ENCODE measurements around the gene ESR2. TPM values are rescaled to one million over a fixed set of nuclear protein-coding genes. Genes with fewer than 3 reads are reported as not detected.
A peak's percentile ranks its signal among the peaks of the same experiment; 100 is the strongest.
"Not testable (repeated sequence)": the region's sequence is repeated elsewhere in the genome, so short reads cannot be mapped to it uniquely, and the experiment has no call there.

Gene ESR2
- total RNA-seq = 0.76 TPM

DNA sequence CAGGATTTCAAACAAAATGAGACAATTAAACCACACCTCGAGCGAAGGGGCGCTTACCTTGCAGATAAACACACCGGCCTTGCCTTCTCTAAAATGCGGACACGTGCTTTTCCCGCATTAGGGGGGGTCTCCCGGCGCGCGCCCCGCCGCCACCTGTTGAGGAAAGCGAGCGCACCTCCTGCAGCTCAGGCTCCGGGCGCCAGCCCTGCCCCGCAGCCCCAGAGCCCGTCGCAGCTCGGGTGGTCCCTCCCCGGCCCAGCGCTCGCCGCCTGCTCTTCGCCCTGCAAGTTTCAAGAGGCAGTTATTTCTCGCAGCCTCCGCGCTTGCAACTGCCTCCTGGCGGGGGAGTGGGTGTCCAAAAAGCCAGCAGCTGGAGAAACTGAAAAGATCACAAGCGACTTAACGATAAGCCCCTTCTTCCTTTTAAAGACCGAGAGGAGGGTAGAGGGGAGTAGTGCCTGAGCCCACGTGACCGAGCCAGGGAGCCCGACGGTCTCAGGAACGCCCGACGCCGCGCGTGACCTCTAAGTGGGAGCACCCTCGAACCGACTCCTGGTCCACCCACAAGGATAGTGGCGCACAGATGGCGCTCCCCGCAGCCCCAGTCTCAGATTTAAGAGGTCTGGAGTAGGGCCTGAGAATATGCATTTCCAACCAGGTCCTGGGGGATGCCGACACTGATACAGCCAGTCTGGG is at the start of gene ESR2:
Gene ESR2 (minus strand): TSS at position 396 of the 696 bp plus-strand sequence. CDS start 11,386 bp downstream, outside the sequence.
- intact Hi-C loops (cut with DNase I) = no loop called here
- DNase-seq (ENCODE audit: low spot score) = no peak

DNA sequence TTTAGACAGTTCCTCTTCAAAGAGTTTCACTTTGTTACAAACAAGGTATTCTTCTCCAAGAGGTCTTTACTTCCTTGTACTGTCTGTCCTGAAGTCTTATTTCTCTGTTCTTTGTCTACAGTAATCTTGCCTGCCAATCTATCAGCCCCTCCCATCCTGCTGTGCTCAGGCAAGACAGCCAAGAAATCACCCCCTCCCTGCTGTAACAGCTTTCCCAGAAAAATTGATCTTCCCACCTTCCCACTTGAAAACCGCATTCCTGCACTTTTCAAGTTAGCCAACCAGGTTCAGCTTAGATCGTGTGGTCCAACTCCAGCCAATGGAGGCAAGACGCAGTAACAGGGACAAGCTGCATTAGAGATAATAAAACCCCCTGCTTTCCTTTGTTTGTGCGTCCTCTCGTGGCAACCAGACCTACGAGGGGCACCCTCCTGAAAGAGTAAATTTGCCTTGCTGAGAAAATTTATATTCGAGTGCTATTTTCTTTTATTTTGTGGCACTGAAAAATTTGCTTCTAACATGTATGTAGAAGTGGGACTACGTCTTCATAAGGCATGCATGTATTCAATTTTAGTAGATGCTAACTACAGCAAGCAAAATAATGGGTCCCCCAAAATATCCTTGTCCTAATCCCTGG is 46.5 kb upstream of the ESR2 start:
- DNase-seq (ENCODE audit: low spot score) (no peak), ATAC-seq (no peak)
- intact Hi-C loops (cut with DNase I) = no loop called here

More for the DNA sequence above, at the start of gene ESR2:
- peak; percentile 66 for ATAC-seq

DNA sequence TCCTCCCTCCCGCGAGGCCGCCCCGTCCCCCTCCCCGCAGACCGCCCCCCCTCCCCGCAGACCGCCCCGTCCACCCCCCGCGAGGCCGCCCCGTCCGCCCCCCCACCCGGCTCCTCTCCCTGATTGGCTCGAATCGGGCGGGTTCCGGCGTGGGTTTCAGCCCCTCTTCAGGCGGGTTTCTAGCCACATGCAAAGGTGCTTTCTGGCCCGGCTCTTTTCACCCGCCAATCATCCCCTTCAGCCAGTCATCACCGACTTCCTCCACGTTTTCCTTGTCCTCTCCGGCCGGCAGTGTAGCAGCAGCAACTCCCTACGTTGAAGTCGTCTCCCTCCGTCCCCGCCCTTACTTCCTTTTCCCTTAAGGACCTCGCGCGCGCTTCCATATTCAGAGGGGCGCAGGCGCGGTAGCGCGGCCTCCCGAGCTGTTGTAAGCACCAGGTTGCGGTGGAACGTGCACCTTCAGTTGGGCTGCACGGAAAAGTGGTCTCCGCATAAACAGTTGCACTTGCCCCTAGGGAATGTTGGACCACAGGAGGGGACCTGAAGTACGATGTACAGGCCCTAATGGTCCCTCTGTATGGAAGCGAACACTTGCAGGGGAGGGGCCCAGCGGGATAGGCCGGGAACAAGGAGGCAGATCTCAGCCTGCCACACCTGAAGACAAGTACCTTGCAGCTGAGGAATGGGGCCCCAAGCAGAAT is 44.6 kb upstream of the ESR2 start:
- DNase-seq (ENCODE audit: low spot score) = peak; percentile 93
- intact Hi-C loops (cut with DNase I) = no loop called here

DNA sequence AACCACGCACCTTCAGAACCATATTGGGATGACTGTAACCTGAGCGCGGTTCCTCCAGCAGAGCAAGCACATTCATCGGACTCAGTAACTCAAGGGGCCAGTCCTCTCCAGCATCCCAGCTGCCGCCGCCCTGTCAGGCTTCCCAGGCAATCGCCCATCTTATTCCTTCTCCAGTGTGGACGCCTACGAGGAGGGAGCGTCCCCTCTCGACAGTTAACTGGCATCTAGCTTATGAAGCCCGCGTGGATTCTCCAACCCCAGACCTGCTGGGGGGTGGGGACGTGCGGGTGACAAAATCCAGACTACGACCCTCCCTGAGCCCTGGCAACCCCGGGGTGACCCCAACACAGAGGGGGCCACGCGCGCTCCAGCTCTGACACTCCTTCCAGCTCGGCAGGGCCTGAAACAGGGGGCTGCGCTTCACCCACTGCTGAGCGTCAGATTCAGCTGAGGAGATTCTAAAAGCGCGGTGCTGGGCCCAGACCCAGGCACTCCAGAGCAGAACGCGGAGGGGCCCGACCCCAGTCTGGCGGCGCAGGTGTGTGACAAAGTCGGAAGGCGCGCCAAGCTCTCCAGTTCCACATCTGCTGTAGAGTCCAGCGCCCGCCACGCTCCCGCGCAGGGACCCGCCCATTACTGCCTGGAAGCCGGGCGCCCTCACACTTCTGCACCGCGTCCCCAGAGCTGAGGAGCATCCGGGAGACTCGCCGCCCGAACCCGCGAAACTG is 43.9 kb upstream of the ESR2 start:
- intact Hi-C loops (cut with DNase I) = no loop called here
- ATAC-seq = peak; percentile 75
- DNase-seq (ENCODE audit: low spot score) = peak; percentile 70

More for the DNA sequence above, 44.6 kb upstream of the ESR2 start:
- peak; percentile 97 for ATAC-seq

DNA sequence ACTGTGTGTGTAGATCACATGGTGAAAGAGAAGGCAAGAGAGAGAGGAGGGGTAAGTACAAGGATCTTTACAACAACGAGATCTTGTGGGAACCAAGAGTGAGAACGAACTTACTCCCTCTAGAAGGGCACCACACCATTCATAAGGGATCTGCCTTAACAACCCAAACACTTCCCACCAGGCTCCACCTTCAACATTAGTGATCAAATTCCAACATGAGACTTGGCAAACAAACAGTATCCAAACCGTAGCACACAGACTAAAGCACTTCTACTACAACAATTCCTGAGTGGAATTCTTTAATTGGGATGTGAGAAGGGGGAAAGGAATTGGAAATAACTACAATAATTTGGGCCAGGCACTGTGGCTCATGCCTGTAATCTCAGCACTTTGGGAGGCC is 35.0 kb upstream of the ESR2 start:
- ATAC-seq (no peak), DNase-seq (ENCODE audit: low spot score) (no peak)
- intact Hi-C loops (cut with DNase I) = no loop called here

DNA sequence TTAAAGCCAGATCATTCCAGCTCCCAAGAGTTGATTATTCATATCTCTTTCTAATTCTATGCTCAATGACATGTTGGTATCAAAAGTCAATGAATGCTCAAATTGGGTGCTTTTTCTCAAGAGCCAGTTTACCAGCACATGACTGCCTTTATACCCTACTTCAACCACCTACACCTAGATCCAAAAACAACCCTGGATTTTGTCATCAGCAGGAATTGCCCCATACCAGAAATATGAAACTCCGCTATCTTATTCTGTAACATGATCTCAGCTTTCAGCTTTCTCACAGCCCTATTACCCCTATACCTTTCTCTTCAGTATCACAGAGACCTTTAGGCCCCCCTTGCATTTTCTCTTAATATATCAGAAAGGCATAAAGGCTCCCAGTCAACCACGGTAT is 32.3 kb upstream of the ESR2 start:
- DNase-seq (ENCODE audit: low spot score) = no peak
- ATAC-seq = no peak
- intact Hi-C loops (cut with DNase I) = no loop called here

DNA sequence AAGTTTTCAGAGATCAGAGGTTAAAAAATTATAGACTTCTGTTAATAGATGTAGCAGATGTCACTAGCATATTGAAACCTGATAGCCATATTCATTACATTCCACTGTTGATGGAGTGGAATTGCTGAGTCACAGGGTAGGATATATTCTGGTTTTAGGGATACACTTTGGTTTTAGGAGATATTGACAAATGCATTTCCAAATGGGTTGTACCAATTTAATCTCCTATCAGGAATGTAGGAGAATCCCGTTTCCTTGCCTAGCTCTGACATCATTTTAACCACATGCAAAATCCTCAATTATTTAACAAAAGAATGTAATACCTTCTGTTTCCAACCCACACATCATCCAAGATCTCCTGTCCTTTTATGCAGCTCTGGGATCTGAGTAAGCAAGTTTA is 30.7 kb upstream of the ESR2 start:
- DNase-seq (ENCODE audit: low spot score) (no peak), ATAC-seq (no peak)
- intact Hi-C loops (cut with DNase I) = no loop called here

DNA sequence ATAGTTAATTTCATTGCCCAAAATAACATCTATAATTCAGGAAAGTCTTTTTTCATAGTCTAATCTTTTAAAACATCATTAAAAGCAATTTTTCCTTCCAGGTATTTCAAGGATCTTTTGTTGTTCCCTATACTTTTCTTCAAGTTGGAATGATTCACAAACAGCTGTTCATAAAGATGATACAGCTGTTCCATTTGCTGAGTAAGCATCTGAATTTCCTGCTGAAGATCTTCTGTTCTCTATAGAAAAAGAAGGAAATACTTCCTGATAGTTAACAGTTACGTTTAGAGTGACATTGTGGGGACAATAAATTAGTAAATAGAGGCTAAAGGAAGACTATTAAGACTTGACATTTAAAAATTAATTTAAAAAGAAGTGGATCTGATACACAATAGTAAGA is 30.3 kb upstream of the ESR2 start:
- intact Hi-C loops (cut with DNase I) = no loop called here
- no peak for DNase-seq (ENCODE audit: low spot score)
- no peak for ATAC-seq

DNA sequence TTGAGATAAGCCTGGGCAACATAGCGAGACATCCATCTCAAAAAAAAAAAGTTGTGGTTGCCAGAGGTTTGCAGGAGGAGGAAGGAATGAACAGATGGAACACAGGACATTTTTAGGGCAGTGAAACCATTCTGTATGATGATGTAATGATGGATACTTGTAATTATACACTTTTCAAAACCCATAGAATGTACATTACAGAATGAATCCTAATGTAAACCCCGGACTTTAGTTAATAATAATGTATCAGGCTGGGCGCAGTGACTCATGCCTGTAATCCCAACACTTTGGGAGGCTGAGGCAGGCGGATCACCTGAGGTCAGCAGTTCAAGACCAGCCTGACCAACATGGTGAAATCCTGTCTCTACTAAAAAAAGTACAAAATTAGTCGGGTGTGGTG is 26.2 kb upstream of the ESR2 start:
- intact Hi-C loops (cut with DNase I); ATAC-seq; DNase-seq (ENCODE audit: low spot score): not testable (repeated sequence)

DNA sequence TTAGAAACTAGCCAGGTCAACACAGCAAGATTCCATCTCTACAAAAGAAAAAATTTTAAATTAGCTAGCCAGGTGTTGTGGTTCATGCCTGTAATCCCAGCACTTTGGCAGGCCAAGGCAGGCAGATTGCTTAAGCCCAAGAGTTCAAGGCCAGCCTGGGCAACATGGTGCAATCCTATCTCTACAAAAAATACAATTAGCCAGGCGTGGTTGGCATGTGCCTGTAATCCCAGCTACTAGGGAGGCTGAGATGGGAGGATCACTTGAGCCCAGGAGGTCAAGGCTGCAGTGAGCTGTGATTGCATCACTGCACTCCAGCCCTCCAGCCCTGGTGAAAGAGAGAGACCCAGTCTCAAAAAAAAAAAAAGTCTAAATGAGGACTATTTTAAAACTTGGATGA is 24.5 kb upstream of the ESR2 start:
- intact Hi-C loops (cut with DNase I); DNase-seq (ENCODE audit: low spot score); ATAC-seq: not testable (repeated sequence)

DNA sequence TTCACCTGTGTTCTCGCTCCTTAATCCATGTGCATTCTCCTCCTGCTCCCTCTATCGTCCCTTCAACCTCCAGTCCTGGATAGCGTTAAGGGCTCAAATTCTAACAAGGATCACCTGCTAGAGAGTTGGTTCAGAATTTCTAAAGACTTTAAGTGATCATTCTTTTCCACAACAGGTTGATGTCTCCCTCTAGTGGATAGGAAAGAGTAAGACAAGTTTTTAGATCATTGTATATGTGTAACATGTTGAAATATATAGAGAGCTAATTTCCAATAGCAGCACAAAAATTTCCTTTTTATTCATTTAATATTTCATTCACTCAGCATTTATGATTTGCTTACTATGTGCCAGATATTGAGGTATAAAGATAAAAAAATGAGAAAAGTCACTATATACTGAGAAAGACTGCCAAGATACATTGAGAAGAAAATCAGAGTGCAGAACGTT is 9.3 kb upstream of the ESR2 start:
- DNase-seq (ENCODE audit: low spot score) (no peak), ATAC-seq (peak; percentile 52)
- intact Hi-C loops (cut with DNase I) = no loop called here

DNA sequence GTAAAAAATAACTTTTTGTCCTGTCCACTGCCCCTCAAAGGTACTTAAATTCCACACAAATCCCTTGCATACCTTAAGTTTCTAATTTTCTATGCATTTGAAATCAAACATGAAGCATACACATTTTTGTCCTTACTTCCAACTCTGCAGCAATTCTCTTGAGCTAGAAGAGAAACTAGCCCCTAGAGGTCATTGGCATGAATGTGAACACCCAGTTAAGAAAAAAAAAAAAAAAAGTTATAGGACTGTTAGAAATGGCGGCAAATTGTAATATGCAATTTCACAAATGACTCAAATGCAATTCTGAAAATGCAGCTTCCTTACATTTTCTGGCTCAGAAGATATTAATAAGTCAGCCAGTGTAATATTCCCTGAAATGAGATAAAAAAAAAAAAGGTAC is 4.6 kb upstream of the ESR2 start:
- ATAC-seq (no peak), DNase-seq (ENCODE audit: low spot score) (no peak)
- intact Hi-C loops (cut with DNase I) = no loop called here

DNA sequence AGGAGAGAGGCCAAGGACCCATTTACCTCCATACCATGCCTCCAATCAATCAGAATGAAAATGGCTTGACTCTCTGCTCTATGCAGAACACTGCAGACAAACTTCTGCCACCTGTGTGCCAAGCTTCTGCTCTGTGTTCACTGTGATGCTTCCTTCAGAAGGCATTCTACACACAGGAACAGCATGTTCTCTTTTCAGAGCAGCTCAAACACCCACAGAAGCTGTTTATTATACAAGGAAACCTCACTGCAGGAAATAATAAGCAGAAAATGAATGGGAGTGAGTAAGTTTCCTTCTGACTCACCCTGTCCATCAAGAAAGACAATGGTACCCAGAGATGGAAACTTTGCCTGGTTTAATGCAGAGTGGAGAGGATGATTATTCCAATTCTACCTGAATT is 2.4 kb upstream of the ESR2 start:
- ATAC-seq = no peak
- intact Hi-C loops (cut with DNase I) = no loop called here
- no peak for DNase-seq (ENCODE audit: low spot score)

DNA sequence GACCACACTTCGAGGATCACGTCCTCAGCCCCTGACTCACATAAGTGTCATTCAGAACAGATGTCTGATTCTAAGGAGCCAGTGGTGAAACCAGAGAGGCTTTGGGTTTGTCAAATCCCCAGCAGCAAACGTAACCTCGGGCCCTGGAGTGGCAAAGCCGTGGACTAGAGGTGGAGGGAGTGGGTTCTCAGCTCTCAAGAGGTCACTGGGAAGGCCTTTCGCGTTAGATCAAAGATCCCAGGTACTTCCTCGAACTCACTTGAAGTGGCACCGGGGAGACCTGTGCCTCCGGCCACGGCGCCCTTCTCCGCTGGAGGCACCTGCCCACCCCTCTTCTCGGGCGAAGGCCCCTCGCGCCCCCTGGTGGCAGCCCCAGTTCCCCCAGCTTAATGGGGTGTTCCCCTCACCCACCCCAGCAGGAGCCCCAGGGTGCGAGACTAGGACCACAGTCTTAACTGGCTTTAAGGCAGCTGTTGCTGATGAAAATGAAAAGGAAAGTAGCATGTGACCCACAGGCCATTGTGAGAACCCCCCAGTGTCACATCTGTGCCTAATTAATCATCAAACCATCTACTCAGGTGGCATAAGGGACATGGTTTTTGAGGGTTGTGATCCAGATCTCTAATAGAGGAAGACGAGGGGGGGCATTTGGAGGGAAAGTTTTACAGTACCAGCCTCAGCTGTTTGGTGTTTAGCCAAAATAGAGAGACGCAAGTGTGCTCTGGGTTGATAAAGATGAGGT is 672 bp upstream of the ESR2 start:
- DNase-seq (ENCODE audit: low spot score) (peak; percentile 87), ATAC-seq (peak; percentile 90)
- intact Hi-C loops (cut with DNase I) = no loop called here

DNA sequence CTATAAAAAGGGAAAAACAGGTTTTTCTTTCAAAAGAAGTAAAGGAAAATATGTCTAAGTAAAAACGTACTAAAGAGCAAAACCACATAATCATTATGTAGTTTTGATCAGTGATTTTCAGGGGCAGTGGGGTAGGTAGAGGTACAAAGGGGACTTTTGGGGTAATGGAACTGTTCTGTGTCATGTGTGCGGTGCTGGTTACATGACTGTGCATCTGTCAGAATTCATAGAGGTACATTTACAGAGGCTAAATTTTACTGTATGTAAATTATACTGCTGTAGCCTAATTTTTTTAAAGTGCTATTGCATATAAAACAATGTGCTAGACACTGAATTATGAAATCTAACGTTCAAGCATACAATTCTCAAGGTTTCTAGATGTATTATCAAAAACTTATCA is 2.0 kb downstream of the ESR2 start:
- intact Hi-C loops (cut with DNase I) = no loop called here
- DNase-seq (ENCODE audit: low spot score) = no peak
- no peak for ATAC-seq

DNA sequence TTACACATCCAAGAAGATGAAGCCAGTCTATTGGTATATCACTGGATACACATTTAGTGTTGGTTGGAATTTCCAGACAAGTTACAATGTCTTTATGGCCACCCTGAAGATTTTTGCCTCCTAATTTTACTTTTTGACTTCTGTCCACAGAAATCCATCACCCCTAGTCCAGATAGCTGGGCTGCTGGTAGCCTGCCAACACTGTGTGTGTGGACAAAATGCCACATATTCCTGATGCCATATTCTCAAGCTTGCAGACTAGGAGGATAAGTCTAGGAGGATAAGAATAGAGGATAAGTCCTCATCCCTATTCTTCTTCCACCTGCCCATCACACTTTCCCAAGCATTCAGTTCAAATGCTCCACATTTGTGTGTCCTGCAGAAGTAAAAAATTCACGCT is 4.6 kb downstream of the ESR2 start:
- no peak for ATAC-seq
- intact Hi-C loops (cut with DNase I) = no loop called here
- no peak for DNase-seq (ENCODE audit: low spot score)

DNA sequence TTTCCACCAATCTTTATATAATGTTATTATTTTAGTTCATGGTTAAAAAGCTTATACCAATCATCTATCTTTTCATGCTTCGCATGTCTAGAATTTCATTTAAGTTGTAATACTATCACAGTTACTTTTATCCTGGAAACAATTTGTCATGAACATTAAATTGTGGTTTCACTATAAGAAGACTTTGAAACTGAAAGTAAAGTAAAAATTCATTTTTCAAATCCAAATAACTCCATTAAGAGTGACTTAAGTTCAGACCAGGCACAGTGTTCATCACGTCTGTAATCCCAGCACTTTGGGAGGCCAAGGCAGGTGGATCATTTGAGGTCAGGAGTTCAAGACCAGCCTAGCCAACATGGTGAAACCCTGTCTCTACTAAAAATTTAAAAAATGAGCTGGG is 12.4 kb downstream of the ESR2 start:
- intact Hi-C loops (cut with DNase I) = no loop called here
- no peak for ATAC-seq
- DNase-seq (ENCODE audit: low spot score) = no peak

DNA sequence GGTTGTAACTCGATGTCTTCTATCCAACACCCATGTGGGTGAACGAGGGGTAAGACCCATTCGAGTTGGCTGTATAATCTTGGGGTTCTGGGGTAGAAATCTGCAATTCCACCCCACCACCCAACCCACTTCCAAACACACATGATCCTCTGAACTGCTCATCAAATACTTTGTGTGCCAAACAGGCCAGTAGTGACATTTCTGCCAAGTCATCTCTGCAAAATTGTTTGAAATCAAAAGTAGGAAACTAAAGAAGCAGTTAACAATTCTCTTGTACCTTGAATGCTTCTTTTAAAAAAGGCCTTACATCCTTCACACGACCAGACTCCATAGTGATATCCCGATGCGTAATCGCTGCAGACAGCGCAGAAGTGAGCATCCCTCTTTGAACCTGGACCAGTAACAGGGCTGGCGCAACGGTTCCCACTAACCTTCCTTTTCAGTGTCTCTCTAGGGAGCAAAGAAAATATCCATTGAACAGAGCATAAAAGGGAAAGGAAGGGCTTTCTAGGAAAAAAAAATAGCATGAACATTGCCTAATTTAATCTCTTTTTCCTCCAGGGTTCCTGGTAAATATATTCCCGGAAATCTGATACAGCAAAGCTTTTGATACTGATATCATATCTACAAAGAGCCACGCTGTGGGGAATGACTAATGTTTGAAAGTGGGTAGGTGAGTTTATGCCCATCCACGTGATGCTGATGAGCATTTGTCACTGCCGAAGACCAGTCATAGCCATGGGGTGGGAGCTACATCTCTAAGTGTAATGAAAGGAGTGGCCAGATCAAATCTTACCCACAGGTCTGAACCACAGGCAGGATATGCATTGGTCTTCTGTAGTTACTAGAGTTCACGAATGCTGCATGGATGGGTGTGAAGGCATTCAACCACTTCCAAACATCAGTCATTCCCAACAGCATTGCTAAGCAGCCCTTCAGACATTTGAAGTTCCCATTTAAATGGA is 14.2 kb downstream of the ESR2 start:
- ATAC-seq (no peak), DNase-seq (ENCODE audit: low spot score) (no peak)
- intact Hi-C loops (cut with DNase I) = no loop called here

Measured in sciatic nerve (tissue), 2 donors.